H1 (cell line): ENCODE results near the gene TMEM138. TPM values are rescaled to one million over a fixed set of nuclear protein-coding genes. Genes with fewer than 3 reads are reported as not detected.

Experiments
- ASH2L ChIP-seq: fragments of 200-600, 300-600 bp; sonication (generic); IDR thresholded peaks from one replicate; pipeline ENCODE4 v1.7.1; 2017; ENCODE audit warnings: low read length
- CBX5 ChIP-seq: fragments of 300-800, 300-1000 bp; sonication (generic); IDR thresholded peaks from 2 replicates; pipeline ENCODE4 v1.7.1; 2016; ENCODE audit warnings: antibody characterized with exemption, low read length, low read depth
- GABPA ChIP-seq: IDR thresholded peaks from 2 replicates; pipeline ENCODE4 v1.6.1; 2011; ENCODE audit warnings: mild to moderate bottlenecking, low read length, moderate library complexity, borderline replicate concordance; ENCODE audit not compliant: insufficient read depth
- KDM1A ChIP-seq: fragments of 200-600, 300-600 bp; sonication (generic); IDR thresholded peaks from 2 replicates; pipeline ENCODE4 v1.7.1; 2016; ENCODE audit warnings: mild to moderate bottlenecking, low read length, borderline replicate concordance
- RBBP5 ChIP-seq: IDR thresholded peaks from 2 replicates; pipeline ENCODE4 v1.7.1; 2012; ENCODE audit warnings: low read depth, mild to moderate bottlenecking, inconsistent platforms, low read length, moderate library complexity, borderline replicate concordance
- SUZ12 ChIP-seq: fragments of 200-600 bp; sonication (generic); IDR thresholded peaks from 2 replicates; pipeline ENCODE4 v1.6.1; 2012; ENCODE audit warnings: mild to moderate bottlenecking, inconsistent platforms, low read length, moderate library complexity, mixed read lengths
- YY1 ChIP-seq: IDR thresholded peaks from 2 replicates; pipeline ENCODE4 v1.6.1; 2011; ENCODE audit warnings: low read depth, mild to moderate bottlenecking, low read length
- polyA plus RNA-seq, 7 experiments: library from polyadenylated mRNA; depleted of rRNA in 3 of 7; stranded (reverse) in 5 of 7; unstranded in 2 of 7; fragments of >200 nt in 5 of 7; fragments of 200-250 nt in 2 of 7; gene quantifications; 1 replicate in 5 of 7; 2 replicates in 1 of 7; 4 replicates in 1 of 7; pipeline versions ENCODE4 v1.2.1 to v1.2.3, GENCODE V29; 2011 to 2013; ENCODE audit warnings: missing spikeins in 2 of 7, mixed read lengths in 2 of 7
- total RNA-seq: library from RNA; stranded (reverse); fragmentation: NEBNext Ultra II Directional; extraction: Animal tissue kit (Norgen Biotek cat#: 25700); gene quantifications from 2 replicates; pipeline ENCODE4 v1.2.1, GENCODE V29; 2021
- TF ChIP-seq, protein P1 (sequence below): IDR thresholded peaks from 2 replicates; pipeline ENCODE4 v1.6.1; 2012; ENCODE audit warnings: inconsistent platforms
- TF ChIP-seq, protein P2 (sequence below): fragments of 300-600 bp; sonication (generic); IDR thresholded peaks from 2 replicates; pipeline ENCODE4 v1.7.1; 2012; ENCODE audit warnings: low read length, moderate library complexity, mild to moderate bottlenecking, inconsistent platforms; ENCODE audit not compliant: insufficient replicate concordance

The TMEM138 gene
- total and polyA plus RNA-seq, 2 of the 8 experiments (the other 6 are each of a cell fraction or from before 2014, with no cell fraction given), result 32.9 to 59.0 TPM

DNA sequence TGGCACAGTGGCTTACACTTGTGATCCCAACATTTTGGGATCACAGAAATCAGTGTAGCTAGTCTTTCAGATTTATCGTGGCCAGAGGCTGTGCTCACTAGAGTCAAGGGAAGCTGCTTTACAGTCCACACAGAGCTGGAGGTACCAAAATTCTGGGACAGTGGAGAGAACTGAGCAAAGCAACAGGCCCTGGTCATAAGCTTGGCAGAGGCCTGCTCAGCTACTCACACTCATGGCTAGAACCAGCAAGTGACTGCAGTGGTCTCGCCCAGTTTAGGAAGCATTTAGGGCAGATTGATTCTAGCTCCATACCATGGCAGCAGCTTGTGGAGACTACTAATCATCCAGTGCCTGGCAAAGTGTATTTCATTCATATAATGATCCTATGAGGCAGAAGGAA, 39.0 kb downstream of the TMEM138 start (continued):
- no peak for TF ChIP-seq KDM1A
- TF ChIP-seq, protein P1, sequence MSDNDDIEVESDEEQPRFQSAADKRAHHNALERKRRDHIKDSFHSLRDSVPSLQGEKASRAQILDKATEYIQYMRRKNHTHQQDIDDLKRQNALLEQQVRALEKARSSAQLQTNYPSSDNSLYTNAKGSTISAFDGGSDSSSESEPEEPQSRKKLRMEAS, result no peak
- no peak for TF ChIP-seq CBX5
- no peak for TF ChIP-seq ASH2L
- no peak for TF ChIP-seq RBBP5
- no peak for TF ChIP-seq GABPA
- no peak for TF ChIP-seq SUZ12
- no peak for TF ChIP-seq YY1
- TF ChIP-seq, protein P2, sequence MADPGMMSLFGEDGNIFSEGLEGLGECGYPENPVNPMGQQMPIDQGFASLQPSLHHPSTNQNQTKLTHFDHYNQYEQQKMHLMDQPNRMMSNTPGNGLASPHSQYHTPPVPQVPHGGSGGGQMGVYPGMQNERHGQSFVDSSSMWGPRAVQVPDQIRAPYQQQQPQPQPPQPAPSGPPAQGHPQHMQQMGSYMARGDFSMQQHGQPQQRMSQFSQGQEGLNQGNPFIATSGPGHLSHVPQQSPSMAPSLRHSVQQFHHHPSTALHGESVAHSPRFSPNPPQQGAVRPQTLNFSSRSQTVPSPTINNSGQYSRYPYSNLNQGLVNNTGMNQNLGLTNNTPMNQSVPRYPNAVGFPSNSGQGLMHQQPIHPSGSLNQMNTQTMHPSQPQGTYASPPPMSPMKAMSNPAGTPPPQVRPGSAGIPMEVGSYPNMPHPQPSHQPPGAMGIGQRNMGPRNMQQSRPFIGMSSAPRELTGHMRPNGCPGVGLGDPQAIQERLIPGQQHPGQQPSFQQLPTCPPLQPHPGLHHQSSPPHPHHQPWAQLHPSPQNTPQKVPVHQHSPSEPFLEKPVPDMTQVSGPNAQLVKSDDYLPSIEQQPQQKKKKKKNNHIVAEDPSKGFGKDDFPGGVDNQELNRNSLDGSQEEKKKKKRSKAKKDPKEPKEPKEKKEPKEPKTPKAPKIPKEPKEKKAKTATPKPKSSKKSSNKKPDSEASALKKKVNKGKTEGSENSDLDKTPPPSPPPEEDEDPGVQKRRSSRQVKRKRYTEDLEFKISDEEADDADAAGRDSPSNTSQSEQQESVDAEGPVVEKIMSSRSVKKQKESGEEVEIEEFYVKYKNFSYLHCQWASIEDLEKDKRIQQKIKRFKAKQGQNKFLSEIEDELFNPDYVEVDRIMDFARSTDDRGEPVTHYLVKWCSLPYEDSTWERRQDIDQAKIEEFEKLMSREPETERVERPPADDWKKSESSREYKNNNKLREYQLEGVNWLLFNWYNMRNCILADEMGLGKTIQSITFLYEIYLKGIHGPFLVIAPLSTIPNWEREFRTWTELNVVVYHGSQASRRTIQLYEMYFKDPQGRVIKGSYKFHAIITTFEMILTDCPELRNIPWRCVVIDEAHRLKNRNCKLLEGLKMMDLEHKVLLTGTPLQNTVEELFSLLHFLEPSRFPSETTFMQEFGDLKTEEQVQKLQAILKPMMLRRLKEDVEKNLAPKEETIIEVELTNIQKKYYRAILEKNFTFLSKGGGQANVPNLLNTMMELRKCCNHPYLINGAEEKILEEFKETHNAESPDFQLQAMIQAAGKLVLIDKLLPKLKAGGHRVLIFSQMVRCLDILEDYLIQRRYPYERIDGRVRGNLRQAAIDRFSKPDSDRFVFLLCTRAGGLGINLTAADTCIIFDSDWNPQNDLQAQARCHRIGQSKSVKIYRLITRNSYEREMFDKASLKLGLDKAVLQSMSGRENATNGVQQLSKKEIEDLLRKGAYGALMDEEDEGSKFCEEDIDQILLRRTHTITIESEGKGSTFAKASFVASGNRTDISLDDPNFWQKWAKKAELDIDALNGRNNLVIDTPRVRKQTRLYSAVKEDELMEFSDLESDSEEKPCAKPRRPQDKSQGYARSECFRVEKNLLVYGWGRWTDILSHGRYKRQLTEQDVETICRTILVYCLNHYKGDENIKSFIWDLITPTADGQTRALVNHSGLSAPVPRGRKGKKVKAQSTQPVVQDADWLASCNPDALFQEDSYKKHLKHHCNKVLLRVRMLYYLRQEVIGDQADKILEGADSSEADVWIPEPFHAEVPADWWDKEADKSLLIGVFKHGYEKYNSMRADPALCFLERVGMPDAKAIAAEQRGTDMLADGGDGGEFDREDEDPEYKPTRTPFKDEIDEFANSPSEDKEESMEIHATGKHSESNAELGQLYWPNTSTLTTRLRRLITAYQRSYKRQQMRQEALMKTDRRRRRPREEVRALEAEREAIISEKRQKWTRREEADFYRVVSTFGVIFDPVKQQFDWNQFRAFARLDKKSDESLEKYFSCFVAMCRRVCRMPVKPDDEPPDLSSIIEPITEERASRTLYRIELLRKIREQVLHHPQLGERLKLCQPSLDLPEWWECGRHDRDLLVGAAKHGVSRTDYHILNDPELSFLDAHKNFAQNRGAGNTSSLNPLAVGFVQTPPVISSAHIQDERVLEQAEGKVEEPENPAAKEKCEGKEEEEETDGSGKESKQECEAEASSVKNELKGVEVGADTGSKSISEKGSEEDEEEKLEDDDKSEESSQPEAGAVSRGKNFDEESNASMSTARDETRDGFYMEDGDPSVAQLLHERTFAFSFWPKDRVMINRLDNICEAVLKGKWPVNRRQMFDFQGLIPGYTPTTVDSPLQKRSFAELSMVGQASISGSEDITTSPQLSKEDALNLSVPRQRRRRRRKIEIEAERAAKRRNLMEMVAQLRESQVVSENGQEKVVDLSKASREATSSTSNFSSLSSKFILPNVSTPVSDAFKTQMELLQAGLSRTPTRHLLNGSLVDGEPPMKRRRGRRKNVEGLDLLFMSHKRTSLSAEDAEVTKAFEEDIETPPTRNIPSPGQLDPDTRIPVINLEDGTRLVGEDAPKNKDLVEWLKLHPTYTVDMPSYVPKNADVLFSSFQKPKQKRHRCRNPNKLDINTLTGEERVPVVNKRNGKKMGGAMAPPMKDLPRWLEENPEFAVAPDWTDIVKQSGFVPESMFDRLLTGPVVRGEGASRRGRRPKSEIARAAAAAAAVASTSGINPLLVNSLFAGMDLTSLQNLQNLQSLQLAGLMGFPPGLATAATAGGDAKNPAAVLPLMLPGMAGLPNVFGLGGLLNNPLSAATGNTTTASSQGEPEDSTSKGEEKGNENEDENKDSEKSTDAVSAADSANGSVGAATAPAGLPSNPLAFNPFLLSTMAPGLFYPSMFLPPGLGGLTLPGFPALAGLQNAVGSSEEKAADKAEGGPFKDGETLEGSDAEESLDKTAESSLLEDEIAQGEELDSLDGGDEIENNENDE, result no peak
